Activated CD4-positive, alpha-beta T cell treated with anti-CD3 and anti-CD28 coated beads, Interleukin-2, amount 50 U/mL, for 48 hours (primary cell): ENCODE data around the gene AGBL1.
"Not testable (repeated sequence)": the region's sequence is repeated elsewhere in the genome, so short reads cannot be mapped to it uniquely, and the experiment has no call there.

Source experiments
- DNase-seq, 2 experiments: peaks; one replicate each; pipeline ENCODE4 v3.0.0-alpha.2; 2020

AGBL1 gene

GRCh38 chr15:86837294-86838061, 757.8 kb downstream of the AGBL1 start:
- no peak for DNase-seq

GRCh38 chr15:86839502-86839901, 759.8 kb downstream of the AGBL1 start:
- no peak for DNase-seq

- DNase-seq, result no peak
These were observed 761.3 kb downstream of the AGBL1 start for GRCh38 chr15:86840996-86841395.

- no peak for DNase-seq
These were observed 762.5 kb downstream of the AGBL1 start for GRCh38 chr15:86842199-86842598.

- DNase-seq, result no peak
These were observed 766.4 kb downstream of the AGBL1 start for GRCh38 chr15:86846036-86846435.

- DNase-seq, result no peak
These were observed 769.5 kb downstream of the AGBL1 start for GRCh38 chr15:86849136-86849535.

- no peak for DNase-seq
These were observed 770.1 kb downstream of the AGBL1 start for GRCh38 chr15:86849558-86850285.

GRCh38 chr15:86850939-86851338, 771.3 kb downstream of the AGBL1 start:
- no peak for DNase-seq

- no peak for DNase-seq
These were observed 773.1 kb downstream of the AGBL1 start for GRCh38 chr15:86852741-86853140.

- DNase-seq, result no peak
These were observed 774.5 kb downstream of the AGBL1 start for GRCh38 chr15:86854176-86854575.

- DNase-seq, result no peak
These were observed 775.9 kb downstream of the AGBL1 start for GRCh38 chr15:86855307-86856291.

- no peak for DNase-seq
These were observed 778.0 kb downstream of the AGBL1 start for GRCh38 chr15:86857701-86858100.

GRCh38 chr15:86863226-86863915, 783.7 kb downstream of the AGBL1 start:
- DNase-seq, result no peak

GRCh38 chr15:86865920-86866319, 786.2 kb downstream of the AGBL1 start:
- no peak for DNase-seq

- DNase-seq, result no peak
These were observed 791.2 kb downstream of the AGBL1 start for GRCh38 chr15:86870846-86871245.

GRCh38 chr15:86871964-86872363, 792.3 kb downstream of the AGBL1 start:
- DNase-seq, result no peak

GRCh38 chr15:86872782-86873181, 793.1 kb downstream of the AGBL1 start:
- DNase-seq, result no peak

GRCh38 chr15:86875067-86875466, 795.4 kb downstream of the AGBL1 start:
- no peak for DNase-seq

GRCh38 chr15:86876387-86876944, 796.8 kb downstream of the AGBL1 start:
- DNase-seq, result no peak

GRCh38 chr15:86877171-86877631, 797.5 kb downstream of the AGBL1 start:
- DNase-seq, result no peak

GRCh38 chr15:86878844-86879243, 799.2 kb downstream of the AGBL1 start:
- DNase-seq, result not testable (repeated sequence)
